ENCODE measurements around the gene TPCN2.

The TPCN2 gene

DNA sequence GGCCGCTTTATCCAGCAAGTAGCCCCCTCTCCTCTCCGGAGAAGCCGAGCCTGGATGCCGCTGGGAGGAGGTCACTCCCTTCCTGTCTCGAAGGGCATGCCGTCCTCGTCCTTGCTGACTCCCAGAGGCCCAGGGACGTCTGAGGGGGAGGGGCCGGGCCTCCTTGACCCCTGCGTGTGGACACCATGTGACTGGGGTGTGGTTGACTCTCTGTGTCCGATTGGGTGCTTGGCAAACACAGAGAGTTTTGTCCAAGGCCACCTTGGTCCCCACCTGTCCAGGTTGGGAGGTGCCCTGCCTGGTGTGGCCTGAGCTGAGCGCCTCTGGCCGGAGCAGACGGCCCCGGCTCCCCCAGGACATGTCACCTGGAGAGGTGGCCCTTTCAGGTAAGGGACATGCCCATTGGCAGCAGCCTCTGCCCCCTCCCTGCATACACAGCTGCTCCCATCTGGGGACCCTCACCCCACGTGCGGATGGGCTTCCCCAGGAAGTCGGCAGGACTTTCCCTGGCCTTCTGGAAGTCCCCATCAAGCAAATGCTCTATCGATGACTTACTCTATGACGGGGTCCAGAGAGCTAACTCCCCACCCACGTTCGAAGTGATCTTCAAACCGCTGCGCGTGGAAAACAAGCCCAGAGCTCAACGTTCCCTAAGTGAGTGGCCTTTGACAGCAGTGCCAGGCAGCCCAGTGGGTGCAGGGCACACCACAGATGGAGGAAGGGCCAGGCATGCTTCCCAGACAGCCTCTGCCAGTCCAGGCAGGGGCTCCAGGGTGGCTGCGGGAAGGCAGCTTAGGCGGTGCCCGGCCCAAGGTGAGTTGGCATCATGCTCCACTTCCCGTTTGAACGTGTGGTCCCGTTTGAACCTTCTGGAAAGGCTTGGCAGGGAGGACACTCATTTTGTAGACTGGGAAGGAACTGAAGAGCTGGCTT is 106.8 kb downstream of the TPCN2 start, which contains the start of gene SMIM38:
Gene SMIM38, plus strand, starts transcription at position 634 of the 933 bp plus-strand sequence. CDS start 1,912 bp downstream, outside the sequence.
- H3K4me3 ChIP-seq (ENCODE audit: low read depth, low read length): peak within 1 kb of the TSS; percentile 35
- no peak for TF ChIP-seq CTCF (IDR thresholded peaks at IDR 0.05; ENCODE audit: borderline replicate concordance, insufficient read depth, low read depth, low read length)

DNA sequence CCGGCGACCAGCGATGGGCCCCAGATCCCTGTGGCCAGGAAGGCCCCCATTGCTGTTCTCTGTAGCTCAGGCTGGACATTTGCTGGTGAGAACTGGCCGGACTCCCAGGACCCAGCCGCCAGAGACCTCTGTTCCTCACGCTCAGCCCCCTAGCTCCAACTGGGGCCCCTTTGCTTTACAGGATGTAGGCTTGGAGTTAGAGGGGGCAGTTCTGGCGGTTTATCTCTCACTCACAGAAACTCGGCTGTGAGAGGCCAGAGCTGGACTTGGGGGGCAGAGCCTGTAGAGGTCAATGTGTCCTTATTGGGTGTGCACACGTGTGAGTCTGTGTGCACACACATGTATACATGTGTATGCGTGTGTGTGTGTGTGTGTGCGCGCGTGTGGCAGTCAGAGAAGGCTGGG is 107.5 kb downstream of the TPCN2 start:
- peak overlapping the region; percentile 17 for H3K4me3 ChIP-seq (ENCODE audit: low read depth, low read length)
- TF ChIP-seq CTCF (IDR thresholded peaks at IDR 0.05; ENCODE audit: borderline replicate concordance, insufficient read depth, low read depth, low read length): no peak

GRCh38 chr11:69156673-69157155 is 108.0 kb downstream of the TPCN2 start:
- no peak for TF ChIP-seq CTCF (IDR thresholded peaks at IDR 0.05; ENCODE audit: borderline replicate concordance, insufficient read depth, low read depth, low read length)
- H3K4me3 ChIP-seq (ENCODE audit: low read depth, low read length): peak overlapping the region; percentile 35

GRCh38 chr11:69157156-69157821 is 108.6 kb downstream of the TPCN2 start:
- TF ChIP-seq CTCF (IDR thresholded peaks at IDR 0.05; ENCODE audit: borderline replicate concordance, insufficient read depth, low read depth, low read length): no peak
- H3K4me3 ChIP-seq (ENCODE audit: low read depth, low read length): peak overlapping the region; percentile 35

- TF ChIP-seq CTCF (IDR thresholded peaks at IDR 0.05; ENCODE audit: borderline replicate concordance, insufficient read depth, low read depth, low read length): no peak
- no peak overlapping the region for H3K4me3 ChIP-seq (ENCODE audit: low read depth, low read length)
These were observed 109.1 kb downstream of the TPCN2 start for GRCh38 chr11:69157822-69158231.

DNA sequence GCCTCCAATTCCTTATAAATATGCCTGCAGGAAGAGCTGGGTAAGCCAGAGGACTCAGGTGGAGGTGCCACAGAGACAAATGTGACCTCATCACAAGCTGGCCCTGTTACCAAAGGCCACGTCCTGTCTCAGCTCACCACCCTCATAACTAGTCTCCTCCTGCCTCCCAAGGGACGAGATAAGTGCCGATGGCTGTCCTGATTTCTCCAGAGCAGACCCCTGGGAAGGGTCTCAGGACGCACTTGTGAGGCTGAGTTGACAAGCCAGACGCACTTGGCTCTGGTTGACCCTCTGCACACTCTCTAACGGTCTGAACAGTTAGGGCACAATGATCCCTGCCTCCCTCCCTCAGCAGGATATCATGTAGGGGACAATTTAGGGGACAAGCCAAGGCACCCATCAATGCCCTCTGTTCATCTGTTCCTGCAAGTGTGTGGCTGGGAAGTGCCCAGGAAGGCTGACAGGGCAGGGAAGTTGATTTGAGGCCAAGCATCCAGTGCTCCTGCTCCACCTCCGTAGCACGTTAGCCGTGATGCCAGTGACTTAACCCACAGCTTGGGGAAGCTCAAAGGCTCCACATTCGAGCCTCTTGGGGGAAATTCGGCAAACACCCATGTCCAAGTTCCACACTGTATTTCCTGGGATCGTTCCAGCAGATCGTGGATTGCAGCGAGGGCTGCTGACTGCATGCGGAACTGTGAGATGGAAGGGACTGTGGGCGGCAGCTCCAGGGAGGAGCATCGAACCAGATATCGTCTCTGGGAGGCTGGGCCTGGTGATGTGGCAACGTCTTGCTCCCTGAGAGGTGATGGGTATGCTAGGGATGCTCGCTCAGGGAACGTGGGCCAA is 109.8 kb downstream of the TPCN2 start:
- no peak overlapping the region for H3K4me3 ChIP-seq (ENCODE audit: low read depth, low read length)
- TF ChIP-seq CTCF (IDR thresholded peaks at IDR 0.05; ENCODE audit: borderline replicate concordance, insufficient read depth, low read depth, low read length): no peak

Measured in GM12875 (cell line).